Measurements from ENCODE around the gene CTNNBL1.
"Not testable (repeated sequence)": the region's sequence is repeated elsewhere in the genome, so short reads cannot be mapped to it uniquely, and the experiment has no call there.

Gene CTNNBL1

DNA sequence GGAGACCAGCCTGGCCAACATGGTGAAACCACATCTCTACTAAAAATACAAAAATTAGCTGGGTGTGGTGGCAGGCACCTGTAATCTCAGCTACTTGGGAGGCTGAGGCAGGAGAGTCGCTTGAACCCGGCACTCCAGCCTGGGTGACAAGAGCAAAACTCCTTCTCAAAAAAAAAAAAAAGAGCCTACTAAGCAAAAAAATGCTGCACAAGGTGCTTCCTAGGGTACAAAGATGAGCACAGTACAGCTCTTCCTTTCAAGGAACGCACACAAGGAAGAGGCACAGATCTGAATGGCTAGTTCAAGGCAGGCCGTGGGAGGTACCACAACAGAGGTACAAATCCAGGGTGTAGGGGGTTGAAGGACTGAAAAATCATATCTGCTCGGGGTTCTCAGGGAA, 162.2 kb downstream of the CTNNBL1 start:
- DNase-seq (ENCODE audit: low spot score): not testable (repeated sequence)

DNA sequence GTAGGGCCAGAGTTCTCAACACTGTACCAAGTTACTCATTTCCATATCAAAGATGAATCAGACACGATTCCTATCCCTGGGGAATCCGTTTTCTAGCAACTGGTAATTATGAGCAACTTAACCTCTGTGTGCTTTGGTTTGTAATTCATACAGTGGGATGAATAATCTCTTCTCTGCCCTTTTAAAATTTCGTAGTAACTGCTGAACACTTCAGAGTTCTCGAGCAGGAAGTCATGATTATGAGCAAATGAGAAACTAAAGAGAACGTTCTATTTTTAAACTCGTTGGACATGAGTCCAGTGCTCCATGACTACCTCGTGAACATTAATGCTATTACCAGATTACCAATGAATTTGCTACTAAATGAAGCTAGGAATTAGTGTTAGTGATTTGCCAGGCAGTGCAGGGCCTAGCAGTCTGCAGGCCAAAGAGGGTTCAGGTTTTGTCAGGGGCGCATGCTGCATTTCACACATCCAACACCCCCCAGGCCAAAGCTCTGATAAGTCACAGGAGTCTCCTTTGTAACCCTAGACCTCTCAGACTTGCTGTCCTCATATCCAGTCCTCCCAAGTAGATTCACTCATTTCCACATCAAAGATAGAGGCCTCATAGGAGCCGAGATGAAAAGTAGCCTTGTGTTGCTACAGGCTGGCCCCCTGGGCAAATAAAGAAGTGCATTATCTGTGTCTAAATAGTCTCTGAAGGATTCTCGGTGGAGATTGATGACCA, 163.3 kb downstream of the CTNNBL1 start:
- DNase-seq (ENCODE audit: low spot score): no peak

- no peak for DNase-seq (ENCODE audit: low spot score)
These were observed 165.8 kb downstream of the CTNNBL1 start for GRCh38 chr20:37859406-37860171.

DNA sequence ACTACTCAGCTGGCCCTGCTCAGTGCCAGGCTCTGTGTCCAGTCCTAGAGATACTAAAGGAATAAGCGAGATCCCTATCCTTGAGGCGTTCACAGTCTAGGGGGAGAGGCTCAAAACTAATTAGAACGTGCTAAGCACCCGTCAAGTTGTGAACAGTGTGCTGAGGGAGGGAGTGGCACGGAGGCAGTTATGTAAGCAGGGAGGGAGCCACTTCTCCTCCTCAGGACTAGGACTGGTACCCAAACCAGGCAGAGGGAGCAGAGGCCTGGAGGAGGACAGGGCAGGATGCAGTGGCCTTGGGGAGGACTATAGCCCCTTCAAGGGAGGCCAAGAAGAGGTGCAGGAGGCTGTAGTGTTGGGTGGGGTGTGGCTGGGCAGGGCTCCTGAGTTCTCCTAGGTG, 169.5 kb downstream of the CTNNBL1 start:
- no peak for DNase-seq (ENCODE audit: low spot score)

DNA sequence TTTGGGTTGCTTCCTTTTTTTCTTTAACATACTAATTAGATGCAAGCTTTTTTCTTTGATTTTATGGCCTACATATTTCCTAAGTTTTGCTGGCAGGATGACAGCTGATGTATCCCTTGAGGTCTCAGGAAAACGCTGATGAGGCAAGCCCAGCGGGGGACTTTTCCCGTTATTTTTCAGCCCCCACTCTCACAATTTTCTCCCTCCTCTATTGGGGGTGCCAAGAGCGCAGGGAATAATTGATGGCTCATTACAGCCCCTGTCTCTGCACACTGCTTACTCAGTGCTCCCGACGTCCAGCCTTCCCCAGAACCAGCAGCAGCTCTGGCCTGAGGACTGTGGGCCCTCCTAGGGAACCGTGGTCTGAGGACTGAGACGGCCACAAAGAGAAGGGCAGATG, 170.5 kb downstream of the CTNNBL1 start:
- no peak for DNase-seq (ENCODE audit: low spot score)

- no peak for DNase-seq (ENCODE audit: low spot score)
These were observed 172.2 kb downstream of the CTNNBL1 start for GRCh38 chr20:37866051-37866450.

DNA sequence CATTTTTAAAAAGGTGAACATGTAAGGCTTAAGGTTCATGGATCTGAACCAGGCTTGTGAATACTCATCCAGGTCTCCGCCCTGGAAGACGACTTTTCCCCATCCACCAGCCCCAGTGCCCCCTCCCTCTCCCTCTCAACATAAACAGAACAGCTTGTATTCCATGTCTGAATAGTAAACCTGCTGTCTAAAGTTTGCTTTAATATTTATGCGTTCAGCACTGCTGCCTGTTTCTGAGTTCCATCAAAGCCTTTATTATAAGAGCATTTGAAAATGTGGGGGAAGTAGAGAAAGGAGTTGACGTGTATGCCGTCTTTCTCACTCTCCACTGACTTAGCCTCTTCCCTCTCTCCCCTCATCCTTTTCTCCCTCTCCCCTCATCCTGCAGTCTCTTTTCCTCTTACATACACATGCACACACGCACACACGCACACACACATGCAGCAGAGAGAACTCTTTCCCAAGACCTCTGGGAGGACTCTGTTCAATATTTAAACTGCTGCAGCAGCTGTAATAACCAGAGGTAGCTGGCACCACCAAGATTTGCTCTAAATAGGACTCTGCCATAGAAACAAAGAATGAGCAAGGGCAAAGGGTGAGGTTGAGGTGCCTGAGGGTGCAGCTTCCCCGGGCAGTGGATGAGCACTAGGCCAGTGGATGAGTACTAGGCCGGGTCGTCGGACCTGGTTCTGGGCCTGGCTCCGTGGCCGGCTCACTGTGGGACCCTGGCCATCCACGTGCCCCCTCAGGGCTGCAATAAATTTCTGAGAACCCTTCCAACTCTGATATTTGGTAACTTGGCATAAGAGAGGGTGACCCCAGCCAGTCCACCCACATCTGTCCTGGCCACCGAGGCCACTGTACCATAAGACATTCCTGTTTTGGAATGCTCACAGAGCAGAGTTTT, 173.7 kb downstream of the CTNNBL1 start:
- no peak for DNase-seq (ENCODE audit: low spot score)

GRCh38 chr20:37868851-37869333, 175.1 kb downstream of the CTNNBL1 start:
- no peak for DNase-seq (ENCODE audit: low spot score)

GRCh38 chr20:37869334-37869861, 175.6 kb downstream of the CTNNBL1 start:
- DNase-seq (ENCODE audit: low spot score): no peak

DNA sequence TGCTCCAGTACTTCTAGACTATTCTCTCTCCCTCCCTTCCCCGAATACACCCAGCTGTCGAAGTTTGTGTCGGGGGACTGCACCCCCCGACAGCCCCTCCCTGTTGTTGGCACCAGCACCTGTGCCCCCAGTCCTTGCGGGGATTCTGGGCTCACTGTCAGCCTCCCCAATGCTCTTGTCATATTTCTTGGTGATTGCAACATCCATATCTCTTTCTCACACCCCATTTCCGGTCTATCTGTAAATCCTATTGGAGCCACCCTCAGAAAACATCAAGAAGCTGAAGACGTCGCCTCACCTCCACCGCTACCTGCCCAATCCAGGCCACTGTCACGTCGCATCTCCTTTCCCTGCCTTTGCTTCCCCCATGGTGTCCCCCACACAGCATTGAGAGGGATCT, 176.5 kb downstream of the CTNNBL1 start:
- DNase-seq (ENCODE audit: low spot score): no peak

DNA sequence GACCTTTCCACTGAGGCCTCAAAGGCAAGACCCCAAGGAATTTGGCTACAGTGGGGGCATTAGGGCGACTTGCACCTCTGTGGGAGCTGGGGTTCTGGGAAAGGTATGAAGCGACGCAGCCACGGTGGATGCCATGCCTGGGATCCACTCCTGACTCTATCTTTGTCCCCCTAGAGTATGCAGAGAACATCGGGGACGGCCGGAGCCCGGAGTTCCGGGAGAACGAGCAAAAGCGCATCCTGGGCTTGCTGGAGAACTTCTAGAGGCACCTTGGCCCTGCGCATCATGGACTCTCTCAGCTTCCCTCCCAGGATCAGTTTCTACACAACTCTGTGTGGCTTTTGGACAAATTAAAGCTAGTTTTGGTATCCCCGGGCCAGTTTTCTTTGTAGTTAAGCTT, 177.9 kb downstream of the CTNNBL1 start:
- DNase-seq (ENCODE audit: low spot score): no peak

- DNase-seq (ENCODE audit: low spot score): no peak
These were observed 178.3 kb downstream of the CTNNBL1 start for GRCh38 chr20:37872161-37872560.

DNA sequence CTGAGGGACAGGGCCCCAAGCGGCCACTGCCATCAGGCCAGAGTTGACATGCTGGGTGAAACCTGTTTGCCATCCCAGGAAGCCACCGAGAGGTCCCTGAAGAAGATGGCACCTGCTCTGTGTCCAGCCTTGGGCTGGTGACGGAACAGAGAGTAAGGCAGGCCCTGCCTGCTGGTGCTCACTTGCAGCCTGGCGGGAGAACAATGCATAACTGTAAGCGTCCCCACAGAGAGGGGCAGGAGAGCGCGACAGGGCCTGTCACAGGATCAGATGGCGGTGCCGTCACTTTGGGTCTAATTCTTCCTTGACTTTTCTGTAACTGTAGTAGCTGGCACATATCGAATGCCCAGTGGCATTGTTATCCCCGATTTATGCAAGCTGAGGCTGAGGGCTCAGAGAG, 180.1 kb downstream of the CTNNBL1 start:
- no peak for DNase-seq (ENCODE audit: low spot score)

DNA sequence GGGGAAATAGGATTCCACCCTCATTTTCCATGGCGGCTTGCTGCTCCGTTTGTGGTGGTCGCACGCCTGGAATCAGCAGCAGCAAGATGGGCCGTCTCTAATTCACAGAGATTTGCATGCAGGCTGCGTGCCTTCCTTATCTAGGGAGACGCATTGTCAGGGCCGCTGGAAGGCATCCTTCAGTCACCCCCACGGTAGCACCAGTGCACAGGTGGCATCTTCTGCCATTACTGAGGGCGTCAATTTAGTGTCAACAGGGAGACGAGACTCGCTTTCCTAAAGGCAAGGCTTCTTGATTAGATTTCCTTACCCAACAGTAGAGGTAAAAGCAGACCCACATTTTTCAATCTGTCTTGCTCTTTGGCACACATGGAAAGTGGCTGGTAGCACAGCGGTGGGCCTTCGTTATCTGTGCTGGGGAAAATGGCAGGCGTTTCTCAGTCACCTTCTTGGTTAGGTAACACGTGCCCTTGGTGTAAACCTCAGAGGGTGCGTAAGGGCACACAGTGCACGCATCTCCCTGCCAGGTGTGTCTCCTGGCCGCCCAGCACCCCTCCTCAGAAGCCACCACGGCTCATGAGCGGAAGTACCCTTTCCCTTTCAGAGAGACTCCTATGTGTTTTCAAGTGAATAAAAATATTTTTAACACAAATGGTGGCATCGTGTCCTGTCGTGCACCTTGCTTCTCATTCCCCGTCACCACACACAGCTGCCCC, 181.8 kb downstream of the CTNNBL1 start:
- DNase-seq (ENCODE audit: low spot score): no peak

DNA sequence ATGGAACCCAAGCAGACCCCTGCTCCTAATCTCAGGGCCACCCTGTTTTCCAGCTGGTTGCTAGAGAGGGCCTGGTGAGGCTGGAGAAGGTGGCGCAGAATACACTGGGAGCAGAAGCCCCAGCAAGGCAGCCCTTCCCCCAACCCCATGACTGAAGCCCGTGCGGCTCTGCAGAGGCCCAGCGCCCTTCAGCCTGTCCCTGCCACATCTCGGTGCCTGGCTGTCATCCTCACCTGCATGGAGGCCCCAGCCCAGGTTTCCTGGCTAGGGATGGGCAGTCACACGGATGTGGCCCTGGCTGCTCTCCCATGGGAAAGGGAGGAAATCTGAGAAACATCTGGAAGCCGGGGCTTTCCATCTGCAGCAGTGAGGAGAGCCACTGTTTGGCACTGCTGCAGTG, 183.0 kb downstream of the CTNNBL1 start:
- no peak for DNase-seq (ENCODE audit: low spot score)

GRCh38 chr20:37877832-37878772, 184.3 kb downstream of the CTNNBL1 start:
- no peak for DNase-seq (ENCODE audit: low spot score)

- no peak for DNase-seq (ENCODE audit: low spot score)
These were observed 185.2 kb downstream of the CTNNBL1 start for GRCh38 chr20:37878835-37879599.

- DNase-seq (ENCODE audit: low spot score): no peak
These were observed 186.0 kb downstream of the CTNNBL1 start for GRCh38 chr20:37879843-37880242.

Measured in cerebellar cortex (tissue), 1 donor.